HL-60 (cell line): ENCODE results near the gene PAMR1.

ENCODE experiments used
- TF ChIP-seq, protein P1 (sequence below): IDR thresholded peaks from one replicate; pipeline ENCODE4 v1.5.1; 2011; ENCODE audit warnings: low read length, control low read depth, inconsistent platforms; ENCODE audit not compliant: insufficient read depth
- TF ChIP-seq, protein P2 (sequence below): IDR thresholded peaks from 2 replicates; pipeline ENCODE4 v1.6.1; 2012; ENCODE audit warnings: low read depth; ENCODE audit not compliant: insufficient replicate concordance

DNA sequence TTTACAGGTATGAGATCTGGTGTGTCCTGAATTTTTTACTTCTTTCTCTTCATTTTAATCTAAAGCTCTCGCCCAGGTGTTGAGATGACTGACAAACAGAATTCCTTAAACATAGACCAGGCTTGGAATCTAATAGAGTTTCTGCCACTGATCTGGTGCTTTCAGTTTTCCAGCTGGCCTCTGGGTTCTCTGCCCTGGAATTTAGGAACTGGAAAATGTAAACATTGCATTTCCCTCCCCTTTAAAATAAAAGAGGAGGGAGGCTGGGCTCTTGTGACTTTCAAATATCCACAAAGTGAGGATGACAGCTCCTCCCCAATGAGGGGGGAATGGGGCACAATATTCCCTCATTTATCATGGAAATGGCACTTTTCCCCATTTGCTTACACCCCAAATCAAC is 5.0 kb downstream of the PAMR1 start:
- TF ChIP-seq, protein P1, sequence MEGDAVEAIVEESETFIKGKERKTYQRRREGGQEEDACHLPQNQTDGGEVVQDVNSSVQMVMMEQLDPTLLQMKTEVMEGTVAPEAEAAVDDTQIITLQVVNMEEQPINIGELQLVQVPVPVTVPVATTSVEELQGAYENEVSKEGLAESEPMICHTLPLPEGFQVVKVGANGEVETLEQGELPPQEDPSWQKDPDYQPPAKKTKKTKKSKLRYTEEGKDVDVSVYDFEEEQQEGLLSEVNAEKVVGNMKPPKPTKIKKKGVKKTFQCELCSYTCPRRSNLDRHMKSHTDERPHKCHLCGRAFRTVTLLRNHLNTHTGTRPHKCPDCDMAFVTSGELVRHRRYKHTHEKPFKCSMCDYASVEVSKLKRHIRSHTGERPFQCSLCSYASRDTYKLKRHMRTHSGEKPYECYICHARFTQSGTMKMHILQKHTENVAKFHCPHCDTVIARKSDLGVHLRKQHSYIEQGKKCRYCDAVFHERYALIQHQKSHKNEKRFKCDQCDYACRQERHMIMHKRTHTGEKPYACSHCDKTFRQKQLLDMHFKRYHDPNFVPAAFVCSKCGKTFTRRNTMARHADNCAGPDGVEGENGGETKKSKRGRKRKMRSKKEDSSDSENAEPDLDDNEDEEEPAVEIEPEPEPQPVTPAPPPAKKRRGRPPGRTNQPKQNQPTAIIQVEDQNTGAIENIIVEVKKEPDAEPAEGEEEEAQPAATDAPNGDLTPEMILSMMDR, result no peak
- TF ChIP-seq, protein P2, sequence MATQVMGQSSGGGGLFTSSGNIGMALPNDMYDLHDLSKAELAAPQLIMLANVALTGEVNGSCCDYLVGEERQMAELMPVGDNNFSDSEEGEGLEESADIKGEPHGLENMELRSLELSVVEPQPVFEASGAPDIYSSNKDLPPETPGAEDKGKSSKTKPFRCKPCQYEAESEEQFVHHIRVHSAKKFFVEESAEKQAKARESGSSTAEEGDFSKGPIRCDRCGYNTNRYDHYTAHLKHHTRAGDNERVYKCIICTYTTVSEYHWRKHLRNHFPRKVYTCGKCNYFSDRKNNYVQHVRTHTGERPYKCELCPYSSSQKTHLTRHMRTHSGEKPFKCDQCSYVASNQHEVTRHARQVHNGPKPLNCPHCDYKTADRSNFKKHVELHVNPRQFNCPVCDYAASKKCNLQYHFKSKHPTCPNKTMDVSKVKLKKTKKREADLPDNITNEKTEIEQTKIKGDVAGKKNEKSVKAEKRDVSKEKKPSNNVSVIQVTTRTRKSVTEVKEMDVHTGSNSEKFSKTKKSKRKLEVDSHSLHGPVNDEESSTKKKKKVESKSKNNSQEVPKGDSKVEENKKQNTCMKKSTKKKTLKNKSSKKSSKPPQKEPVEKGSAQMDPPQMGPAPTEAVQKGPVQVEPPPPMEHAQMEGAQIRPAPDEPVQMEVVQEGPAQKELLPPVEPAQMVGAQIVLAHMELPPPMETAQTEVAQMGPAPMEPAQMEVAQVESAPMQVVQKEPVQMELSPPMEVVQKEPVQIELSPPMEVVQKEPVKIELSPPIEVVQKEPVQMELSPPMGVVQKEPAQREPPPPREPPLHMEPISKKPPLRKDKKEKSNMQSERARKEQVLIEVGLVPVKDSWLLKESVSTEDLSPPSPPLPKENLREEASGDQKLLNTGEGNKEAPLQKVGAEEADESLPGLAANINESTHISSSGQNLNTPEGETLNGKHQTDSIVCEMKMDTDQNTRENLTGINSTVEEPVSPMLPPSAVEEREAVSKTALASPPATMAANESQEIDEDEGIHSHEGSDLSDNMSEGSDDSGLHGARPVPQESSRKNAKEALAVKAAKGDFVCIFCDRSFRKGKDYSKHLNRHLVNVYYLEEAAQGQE, result no peak
